OCI-LY3 (cell line): ENCODE measurements around the gene FAM107B.

ENCODE experiments used
- CTCF ChIP-seq: fragments of 200-600, 300-600 bp; sonication (generic); IDR thresholded peaks from 2 replicates; pipeline ENCODE4 v1.5.1; 2014; ENCODE audit warnings: antibody characterized with exemption, low read length, low read depth
- EZH2phosphoT487 ChIP-seq: fragments of 200-600 bp; shearing (Covaris generic); IDR thresholded peaks from 2 replicates; pipeline ENCODE4 v1.6.1; 2018; ENCODE audit warnings: antibody characterized with exemption, mixed run types, low read depth

GRCh38 chr10:14736600-14737081 is 38.1 kb downstream of the FAM107B start:
- TF ChIP-seq CTCF (no peak), EZH2phosphoT487 (no peak)
